Left lung (tissue), 10 donors: ENCODE results near the gene KIAA1210. TPM values are rescaled to one million over a fixed set of nuclear protein-coding genes. Genes with fewer than 3 reads are reported as not detected.

ENCODE experiments used
- ATAC-seq: fragments of 200-7000 bp; cut with Tn5 transposase; one replicate; pipeline ENCODE4 v1.9.1; 2020; ENCODE audit warnings: moderate library complexity
- DNase-seq, 4 donors: peaks; one replicate each; pipeline ENCODE4 v3.0.0-alpha.2; 2013 to 2020
- H3K27ac ChIP-seq, 2 donors: fragments of 200-600 bp; sonication (generic) in 1 of 2; one replicate each; pipeline versions ENCODE4 v1.5.0 to v1.8.0; 2020 to 2021
- H3K27me3 ChIP-seq, 2 donors: fragments of 200-600 bp; sonication (generic) in 1 of 2; one replicate each; pipeline versions ENCODE4 v1.5.0 to v1.8.0; 2020 to 2021
- H3K36me3 ChIP-seq, 2 donors: fragments of 200-600 bp; sonication (generic) in 1 of 2; one replicate each; pipeline versions ENCODE4 v1.5.0 to v1.8.0; 2020 to 2021
- H3K4me1 ChIP-seq, 2 donors: fragments of 200-600 bp; one replicate each; pipeline ENCODE4 v1.8.0; 2021
- H3K4me3 ChIP-seq, 2 donors: fragments of 200-600 bp; sonication (generic) in 1 of 2; one replicate each; pipeline versions ENCODE4 v1.5.0 to v1.8.0; 2020 to 2021; ENCODE audit warnings: mild to moderate bottlenecking in 1 of 2
- H3K9me3 ChIP-seq, 2 donors: fragments of 200-600 bp; sonication (generic) in 1 of 2; one replicate each; pipeline versions ENCODE4 v1.5.0 to v1.8.0; 2020 to 2021
- intact Hi-C, 2 donors: fragments of 100-400 bp; cut with DNase I; formaldehyde crosslinking; loops; one replicate each; pipeline versions ENCODE4 v1.11.2 to v1.14.2; 2022
- polyA plus RNA-seq, 6 donors: library from polyadenylated mRNA; unstranded; fragments of 120-200 nt; gene quantifications; one replicate each; pipeline ENCODE4 v1.2.1, GENCODE V29; 2013; ENCODE audit not compliant: insufficient read length in 6 of 6
- total RNA-seq, 2 donors: library from RNA; stranded (reverse); fragmentation: NEBNext Ultra II Directional; extraction: Animal tissue kit (Norgen Biotek cat#: 25700); gene quantifications; one replicate each; pipeline ENCODE4 v1.2.1, GENCODE V29; 2021
- TF ChIP-seq, protein P1 (sequence below), 2 donors: fragments of 200-600 bp; sonication (generic) in 1 of 2; IDR thresholded peaks; one replicate each; pipeline versions ENCODE4 v1.5.0 to v1.8.0; 2021; ENCODE audit warnings: antibody characterized with exemption in 2 of 2
- donor health status: DM: no; HTN: yes; CAD: no.
- donor health status: DM: no; HTN: no; CAD: no.

Gene KIAA1210
- total and polyA plus RNA-seq, 8 donors = 0.06 to 1.8 (median 0.92) TPM; not detected in 1

DNA sequence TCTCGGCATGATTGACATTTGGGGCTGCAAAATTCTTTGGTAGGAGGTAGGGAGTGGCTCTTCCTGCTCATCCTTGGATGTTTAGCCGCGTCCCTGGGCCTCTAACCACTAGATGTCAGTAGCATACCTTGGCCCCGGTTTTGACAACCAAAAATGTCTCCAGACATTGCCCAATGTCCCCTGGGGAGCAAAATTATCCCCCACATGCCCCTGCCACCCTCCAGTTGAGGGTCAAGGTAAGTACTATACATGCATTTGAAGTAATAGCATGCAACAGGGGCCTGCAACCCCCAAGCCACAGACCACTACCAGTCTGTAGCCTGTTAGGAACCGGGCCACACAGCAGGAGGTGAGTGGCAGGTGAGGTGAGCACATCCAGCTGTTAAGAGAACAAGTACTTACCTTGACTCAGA, 17.6 kb upstream of the KIAA1210 start:
- Histone ChIP-seq H3K27me3 (peaks cover 0 to under 1% of the 10 kb centered on the region in 2 donors), H3K36me3 (no peaks in the 10 kb centered on the region), H3K4me3 (no peak overlapping the region), H3K9me3 (no peaks in the 10 kb centered on the region), H3K27ac (no peak overlapping the region), H3K4me1 (no peaks in the 10 kb centered on the region)
- ATAC-seq (no peak), DNase-seq (peak in 1 of 4 donors; percentile 11)
- intact Hi-C loops = no loop called here
- TF ChIP-seq, protein P1, sequence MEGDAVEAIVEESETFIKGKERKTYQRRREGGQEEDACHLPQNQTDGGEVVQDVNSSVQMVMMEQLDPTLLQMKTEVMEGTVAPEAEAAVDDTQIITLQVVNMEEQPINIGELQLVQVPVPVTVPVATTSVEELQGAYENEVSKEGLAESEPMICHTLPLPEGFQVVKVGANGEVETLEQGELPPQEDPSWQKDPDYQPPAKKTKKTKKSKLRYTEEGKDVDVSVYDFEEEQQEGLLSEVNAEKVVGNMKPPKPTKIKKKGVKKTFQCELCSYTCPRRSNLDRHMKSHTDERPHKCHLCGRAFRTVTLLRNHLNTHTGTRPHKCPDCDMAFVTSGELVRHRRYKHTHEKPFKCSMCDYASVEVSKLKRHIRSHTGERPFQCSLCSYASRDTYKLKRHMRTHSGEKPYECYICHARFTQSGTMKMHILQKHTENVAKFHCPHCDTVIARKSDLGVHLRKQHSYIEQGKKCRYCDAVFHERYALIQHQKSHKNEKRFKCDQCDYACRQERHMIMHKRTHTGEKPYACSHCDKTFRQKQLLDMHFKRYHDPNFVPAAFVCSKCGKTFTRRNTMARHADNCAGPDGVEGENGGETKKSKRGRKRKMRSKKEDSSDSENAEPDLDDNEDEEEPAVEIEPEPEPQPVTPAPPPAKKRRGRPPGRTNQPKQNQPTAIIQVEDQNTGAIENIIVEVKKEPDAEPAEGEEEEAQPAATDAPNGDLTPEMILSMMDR (IDR thresholded peaks at IDR 0.05) = no peak

DNA sequence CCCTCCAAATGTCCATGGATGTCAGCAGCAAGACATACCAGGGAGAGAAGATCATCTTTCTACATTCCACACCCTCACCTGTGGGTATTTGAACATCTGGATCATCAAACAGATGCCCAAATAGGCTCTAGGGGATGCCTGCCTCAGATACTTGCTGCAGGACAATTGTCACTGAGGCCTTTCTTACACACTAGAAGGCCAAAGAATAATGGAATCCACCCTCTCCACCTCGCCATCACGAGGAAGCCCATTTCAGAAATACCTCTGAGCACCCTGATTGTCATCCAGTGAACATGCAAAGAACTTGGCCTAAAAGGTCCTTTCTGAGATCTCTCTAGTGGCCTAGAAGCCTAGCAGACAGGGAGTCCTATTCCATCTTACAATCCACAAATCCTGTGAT, 6.9 kb upstream of the KIAA1210 start:
- H3K4me1 ChIP-seq = no peaks in the 10 kb centered on the region
- H3K27me3 ChIP-seq = no peaks in the 10 kb centered on the region
- no peak overlapping the region for H3K27ac ChIP-seq
- intact Hi-C loops = no loop called here
- no peak for DNase-seq
- TF ChIP-seq, protein P1 (IDR thresholded peaks at IDR 0.05) = no peak
- no peak for ATAC-seq
- H3K4me3 ChIP-seq = no peak overlapping the region
- H3K9me3 ChIP-seq = no peaks in the 10 kb centered on the region
- H3K36me3 ChIP-seq = no peaks in the 10 kb centered on the region

DNA sequence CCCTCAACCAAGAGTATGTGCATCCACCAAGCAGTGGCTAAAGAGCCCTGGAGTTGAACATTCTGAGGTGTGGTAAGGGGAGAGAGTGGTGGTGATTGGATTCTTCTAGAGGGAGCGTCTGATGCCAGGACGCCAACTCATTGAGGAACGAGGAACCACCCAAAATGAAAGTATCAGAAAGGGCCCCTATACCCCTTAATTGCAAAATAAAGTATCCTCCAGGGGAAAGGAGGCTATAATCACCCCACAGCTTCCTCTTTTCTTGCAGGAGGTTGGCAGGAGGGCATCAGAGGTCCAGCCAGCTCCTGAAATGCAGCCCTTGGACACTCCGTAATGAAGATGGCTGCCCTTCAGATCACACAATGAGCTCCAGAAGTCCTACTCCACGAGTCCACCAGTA, 5.3 kb upstream of the KIAA1210 start:
- DNase-seq (no peak), ATAC-seq (no peak)
- TF ChIP-seq, protein P1 (IDR thresholded peaks at IDR 0.05) = no peak
- Histone ChIP-seq H3K4me3 (no peak overlapping the region), H3K9me3 (no peaks in the 10 kb centered on the region), H3K27me3 (no peaks in the 10 kb centered on the region), H3K27ac (no peak overlapping the region), H3K4me1 (no peaks in the 10 kb centered on the region), H3K36me3 (no peaks in the 10 kb centered on the region)
- intact Hi-C loops = no loop called here

DNA sequence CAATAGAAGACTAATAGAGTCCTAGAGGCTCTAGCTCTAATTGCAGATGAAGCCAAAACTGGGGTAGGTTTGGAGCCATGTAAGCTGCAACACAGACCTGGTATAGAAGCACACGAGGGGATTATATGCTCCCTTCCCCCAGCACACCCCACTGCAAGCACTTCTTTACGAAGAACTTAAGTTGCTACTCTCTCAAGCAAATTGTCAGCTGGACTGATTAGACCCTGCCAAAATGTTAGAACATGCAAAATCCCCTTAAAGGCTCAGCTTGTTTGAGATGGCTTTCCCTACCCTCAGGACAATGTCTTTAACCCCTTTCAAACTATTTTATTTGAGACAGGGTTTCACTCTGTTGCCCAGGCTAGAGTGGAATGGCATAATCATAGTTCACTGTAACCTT, 4.7 kb upstream of the KIAA1210 start:
- no peaks in the 10 kb centered on the region for H3K27me3 ChIP-seq
- TF ChIP-seq, protein P1 (IDR thresholded peaks at IDR 0.05) = no peak
- no peaks in the 10 kb centered on the region for H3K36me3 ChIP-seq
- ATAC-seq (no peak), DNase-seq (peak in 1 of 4 donors; percentile 33)
- no peaks in the 10 kb centered on the region for H3K4me1 ChIP-seq
- intact Hi-C loops = no loop called here
- no peak overlapping the region for H3K4me3 ChIP-seq
- H3K9me3 ChIP-seq = no peaks in the 10 kb centered on the region
- H3K27ac ChIP-seq = no peak overlapping the region

DNA sequence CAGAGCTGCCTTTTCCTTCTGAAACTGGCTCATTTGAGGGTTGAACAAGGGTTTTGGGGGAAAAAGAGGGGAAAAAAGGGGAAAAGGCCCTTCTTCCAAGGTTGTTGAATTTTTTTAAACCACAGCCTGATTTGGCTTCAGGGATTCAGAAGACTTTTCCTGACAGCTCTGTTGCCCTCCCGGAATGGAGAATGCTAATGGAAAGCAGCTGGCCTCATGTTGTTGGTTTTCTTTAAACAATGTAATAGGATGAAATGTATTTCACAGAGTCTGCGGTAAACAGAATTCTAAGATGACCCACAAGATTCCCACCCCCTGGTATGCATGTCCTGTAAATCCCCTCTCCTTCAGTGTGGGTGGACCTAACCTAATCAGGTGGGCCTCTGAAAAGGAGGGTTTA, 3.3 kb upstream of the KIAA1210 start:
- Histone ChIP-seq H3K4me3 (no peak overlapping the region), H3K27me3 (no peaks in the 10 kb centered on the region), H3K27ac (no peak overlapping the region), H3K4me1 (no peaks in the 10 kb centered on the region), H3K36me3 (no peaks in the 10 kb centered on the region), H3K9me3 (no peaks in the 10 kb centered on the region)
- TF ChIP-seq, protein P1 (IDR thresholded peaks at IDR 0.05) = no peak
- intact Hi-C loops = no loop called here
- ATAC-seq (no peak), DNase-seq (peak in 1 of 4 donors; percentile 10)
